GM03348 (cell line): ENCODE data around the gene SYMPK.
A peak's percentile ranks its signal among the peaks of the same experiment; 100 is the strongest.
"Not testable (repeated sequence)": the region's sequence is repeated elsewhere in the genome, so short reads cannot be mapped to it uniquely, and the experiment has no call there.

Source experiments
- DNase-seq: peaks from one replicate; pipeline ENCODE4 v3.0.0; 2012; ENCODE audit warnings: low spot score

SYMPK gene

GRCh38 chr19:45862564-45863334 is at the start of gene SYMPK:
SYMPK (minus strand) TSS chr19:45863147; CDS start chr19:45854495, 8,652 bp downstream.
- DNase-seq: peak; percentile 100

DNA sequence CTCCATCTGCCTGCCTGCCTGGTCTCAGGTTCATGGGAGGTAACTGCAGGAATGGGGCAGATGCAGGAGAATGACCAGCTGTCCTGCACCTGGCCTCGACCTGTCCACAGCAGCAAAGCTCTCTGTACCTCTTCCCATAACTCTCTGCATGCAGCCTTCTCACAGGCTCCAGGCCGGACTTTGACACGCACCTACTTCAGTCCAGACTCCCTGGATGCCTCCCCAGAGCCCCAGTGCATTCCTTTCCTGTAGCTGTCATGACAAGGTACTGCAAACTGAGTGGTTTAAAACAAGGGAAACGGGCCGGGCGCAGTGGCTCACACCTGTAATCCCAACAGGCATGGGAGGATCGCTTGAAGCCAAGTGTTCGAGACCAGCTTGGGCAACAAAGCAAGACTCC is 48.3 kb upstream of the SYMPK start:
- no peak for DNase-seq

GRCh38 chr19:45908956-45909355 is 46.0 kb upstream of the SYMPK start:
- DNase-seq: no peak

GRCh38 chr19:45906221-45906620 is 43.3 kb upstream of the SYMPK start:
- no peak for DNase-seq

DNA sequence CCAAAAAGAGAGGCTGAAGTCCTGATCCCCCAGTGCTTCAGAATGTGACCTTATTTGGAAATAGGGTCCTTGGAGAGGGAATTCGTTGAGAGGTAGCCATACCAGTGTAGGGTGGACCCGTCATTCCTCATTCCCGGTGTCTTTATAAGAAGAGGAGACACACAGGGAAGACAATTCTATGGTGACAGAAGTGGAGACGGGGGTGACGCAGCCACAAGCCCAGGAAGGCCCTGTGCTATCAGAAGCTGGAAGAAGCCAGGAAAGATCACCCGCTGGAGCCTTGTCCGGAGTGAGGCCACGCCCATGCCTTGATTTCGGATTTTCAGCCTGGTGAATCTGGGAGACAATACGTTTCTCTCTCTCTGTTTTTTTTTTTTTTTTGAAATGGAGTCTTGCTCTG is 42.1 kb upstream of the SYMPK start:
- no peak for DNase-seq

DNA sequence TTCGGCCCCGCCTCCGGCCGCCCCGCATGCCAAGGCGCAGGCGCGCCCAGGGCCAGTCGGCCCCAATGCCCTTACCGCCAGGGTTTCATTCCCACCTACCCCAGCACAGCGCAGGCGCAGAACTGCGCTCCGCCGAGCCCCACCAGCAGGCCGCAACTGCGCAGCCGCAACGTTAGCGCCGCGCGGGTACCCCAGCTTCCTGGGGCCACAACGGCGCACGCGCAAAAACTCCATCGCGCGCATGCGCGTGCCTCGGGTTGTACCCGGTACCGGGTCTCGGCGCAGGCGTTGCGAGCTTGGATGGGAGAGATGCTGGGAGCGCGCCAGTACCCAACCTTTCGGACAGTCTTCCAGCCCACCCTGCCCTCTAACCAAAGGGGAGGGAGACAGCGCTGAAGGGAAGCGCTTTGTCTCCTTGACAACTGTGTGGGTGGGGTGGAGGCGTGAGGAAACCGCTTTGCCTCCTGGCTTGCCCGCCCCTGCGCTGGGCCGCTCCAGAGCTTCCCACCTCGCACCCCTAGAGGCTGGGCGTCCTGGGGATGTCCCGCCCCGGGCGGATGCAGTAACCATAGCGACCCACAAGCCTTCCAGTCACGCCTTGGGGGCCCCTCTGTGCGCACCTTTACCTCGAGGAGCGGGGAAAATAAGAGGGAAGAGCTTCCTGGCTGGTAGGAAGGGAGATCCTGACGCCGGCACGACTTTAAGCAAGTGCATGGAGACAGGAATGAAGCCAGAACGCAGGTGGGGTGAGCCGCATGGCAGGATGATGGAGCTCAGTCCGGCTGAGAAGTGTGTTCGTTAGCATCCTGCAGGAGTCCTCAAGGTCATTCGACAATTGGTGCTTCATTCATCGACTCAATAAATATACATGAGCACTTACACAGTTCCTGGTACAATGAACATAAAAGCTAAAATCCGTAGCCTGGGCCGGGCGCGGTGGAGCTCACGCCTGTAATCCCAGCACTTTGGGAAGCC is 40.0 kb upstream of the SYMPK start:
- peak; percentile 100 for DNase-seq

DNA sequence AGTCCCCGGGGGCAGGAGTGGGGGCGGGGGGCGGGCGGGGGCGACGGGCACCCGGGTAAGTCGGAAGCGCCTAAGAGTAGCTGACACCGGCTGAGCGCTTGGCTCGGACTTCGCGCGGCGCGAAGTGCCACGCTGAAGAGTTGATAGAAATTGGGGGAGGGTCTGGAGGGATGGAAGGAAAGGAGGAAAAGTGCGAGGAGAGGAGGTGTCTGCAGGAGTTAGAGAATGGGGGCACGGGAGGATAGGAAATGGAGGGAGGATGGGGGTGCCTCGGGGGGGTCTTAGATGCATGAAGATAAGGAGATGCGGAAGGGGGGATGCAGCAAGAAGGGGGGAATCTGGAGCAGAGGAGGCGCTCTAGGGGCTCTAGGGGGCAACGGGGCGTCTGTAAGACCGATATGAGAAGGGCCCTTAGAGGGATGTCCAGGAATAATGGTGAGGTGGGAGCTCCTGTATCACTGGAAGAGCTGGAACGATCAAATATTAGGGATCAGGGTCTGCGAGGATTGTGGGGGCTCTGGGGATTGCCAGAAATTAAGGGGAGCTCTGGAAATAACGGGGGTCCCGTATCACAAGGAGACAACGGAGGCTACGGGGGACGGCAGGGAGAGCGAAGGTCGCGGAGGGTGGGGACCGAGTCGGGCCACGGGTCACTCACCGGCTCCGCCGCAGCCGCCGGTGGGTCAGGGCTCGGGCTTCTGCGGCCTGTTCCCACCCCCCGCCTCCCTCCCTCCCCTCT is 39.1 kb upstream of the SYMPK start, which contains the start of gene MYPOP:
Gene MYPOP (minus strand): TSS at position 702 of the 739 bp plus-strand sequence. CDS start 840 bp downstream, outside the sequence.
- DNase-seq: no peak

DNA sequence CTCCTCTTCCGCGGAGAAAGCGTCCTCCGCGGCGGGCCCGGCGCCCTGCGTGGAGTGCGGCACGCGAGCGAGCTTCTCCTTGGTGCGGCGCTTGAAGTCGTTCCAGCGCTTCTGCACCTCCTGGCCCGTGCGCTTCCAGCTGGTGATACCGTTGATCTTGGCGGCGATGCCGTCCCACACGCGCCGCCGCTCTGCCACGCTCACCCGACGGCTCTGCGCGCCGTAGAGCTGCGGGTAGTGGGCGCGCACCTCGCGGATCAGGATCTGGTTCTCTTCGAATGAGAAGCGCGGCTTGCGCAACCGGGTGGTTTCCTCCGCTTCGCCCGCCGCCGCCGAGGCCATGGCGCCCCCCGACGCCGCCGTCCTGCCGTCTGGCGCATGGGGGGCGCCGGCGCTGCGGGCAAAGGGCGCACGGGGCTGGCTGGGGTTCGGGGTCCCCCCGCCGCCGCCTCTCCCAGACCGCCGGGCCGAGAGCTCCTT is 38.5 kb upstream of the SYMPK start:
- peak; percentile 62 for DNase-seq

DNA sequence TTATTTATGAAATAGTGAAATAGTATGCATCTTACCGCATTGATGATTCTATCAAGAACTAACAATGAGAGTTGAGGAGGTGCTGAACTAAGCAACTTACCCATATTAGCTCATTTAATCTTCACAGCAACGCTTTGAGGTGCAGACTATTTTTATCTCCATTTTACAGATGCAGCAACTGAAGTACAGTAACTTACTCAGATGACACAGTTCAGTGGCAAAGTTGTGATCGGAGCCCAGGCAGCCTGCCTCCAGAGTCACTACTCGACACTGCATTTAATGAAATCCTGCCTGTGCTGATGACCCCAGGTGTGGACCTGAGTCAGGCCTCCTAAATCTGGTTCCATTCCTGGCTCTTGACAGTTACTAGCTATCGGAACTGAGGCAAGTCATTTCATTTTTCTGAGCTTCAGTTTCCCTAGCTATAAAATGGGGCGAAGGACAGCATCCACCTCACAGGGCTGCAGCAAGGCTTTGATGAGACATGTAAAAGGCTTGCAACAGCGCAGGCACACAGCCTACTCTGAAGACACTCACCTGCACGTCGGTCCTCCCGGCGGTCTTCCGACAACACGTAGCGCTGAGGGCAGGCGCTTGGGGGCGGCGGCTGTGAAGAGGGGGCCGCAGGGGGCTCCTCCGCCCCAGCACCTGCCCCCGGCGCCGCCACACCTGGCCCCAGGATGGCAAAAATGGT is 37.9 kb upstream of the SYMPK start:
- no peak for DNase-seq

DNA sequence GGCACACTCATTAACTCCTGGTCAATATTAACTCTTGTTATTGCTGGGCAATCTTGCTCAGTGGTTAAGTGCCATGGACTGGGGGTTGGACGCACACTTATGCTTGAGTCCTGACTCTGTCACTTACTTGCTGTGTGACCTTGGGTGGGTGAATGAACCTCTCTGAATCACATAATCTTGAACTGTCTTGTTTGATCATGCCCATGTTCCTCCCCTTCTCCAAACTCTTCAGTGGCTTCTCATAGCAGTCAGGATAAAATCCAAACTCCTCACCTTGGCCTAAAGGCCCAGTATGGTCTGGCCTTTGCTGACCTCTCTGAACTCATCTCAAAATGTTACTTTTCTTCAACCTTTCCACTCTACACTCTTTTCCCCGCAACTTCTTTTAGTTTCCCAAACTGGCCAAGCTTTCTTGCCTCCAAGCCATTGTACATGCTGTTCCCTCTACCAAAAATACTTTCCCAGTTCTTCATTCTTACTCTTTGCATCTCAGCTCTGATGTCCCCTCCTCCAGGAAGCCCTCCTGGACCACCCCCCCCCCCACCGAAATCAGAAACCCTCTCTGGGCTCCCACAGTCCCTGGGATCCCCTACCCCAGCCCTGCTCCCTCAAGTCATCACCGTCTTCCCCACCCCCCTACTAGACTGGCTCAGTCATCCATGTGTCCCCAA is 37.1 kb upstream of the SYMPK start:
- DNase-seq: no peak

- no peak for DNase-seq
Observed at GRCh38 chr19:45899253-45899652, 36.3 kb upstream of the SYMPK start.

- no peak for DNase-seq
Observed at GRCh38 chr19:45897261-45897812, 34.4 kb upstream of the SYMPK start.

DNA sequence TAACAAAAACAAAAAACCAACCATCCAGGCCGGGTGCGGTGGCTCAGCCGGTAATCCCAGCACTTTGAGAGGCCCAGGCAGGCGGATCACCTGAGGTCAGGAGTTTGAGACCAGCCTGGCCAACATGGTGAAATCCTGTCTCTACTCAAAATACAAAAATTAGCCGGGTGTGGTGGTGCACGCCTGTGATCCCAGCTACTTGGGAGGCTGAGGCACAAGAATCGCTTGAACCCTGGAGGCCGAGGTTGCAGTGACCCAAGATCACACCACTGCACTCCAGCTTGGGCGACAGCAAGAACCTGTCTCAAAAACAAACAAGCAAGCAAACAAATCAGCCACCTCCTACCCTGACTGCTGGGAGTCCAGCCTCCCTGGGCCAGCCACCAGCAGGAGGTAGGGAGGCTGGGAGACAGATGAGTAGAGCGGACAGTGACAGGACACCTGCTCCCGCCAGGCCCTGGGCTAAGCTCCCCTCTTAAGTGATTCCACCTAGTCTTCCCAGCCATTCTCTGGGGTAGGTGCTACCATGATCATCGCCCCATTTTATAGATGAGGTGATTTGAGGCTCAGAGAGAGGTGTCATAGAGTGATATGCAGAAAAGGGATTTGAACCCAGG is 33.1 kb upstream of the SYMPK start:
- DNase-seq: not testable (repeated sequence)

GRCh38 chr19:45895519-45895972 is 32.6 kb upstream of the SYMPK start:
- no peak for DNase-seq

DNA sequence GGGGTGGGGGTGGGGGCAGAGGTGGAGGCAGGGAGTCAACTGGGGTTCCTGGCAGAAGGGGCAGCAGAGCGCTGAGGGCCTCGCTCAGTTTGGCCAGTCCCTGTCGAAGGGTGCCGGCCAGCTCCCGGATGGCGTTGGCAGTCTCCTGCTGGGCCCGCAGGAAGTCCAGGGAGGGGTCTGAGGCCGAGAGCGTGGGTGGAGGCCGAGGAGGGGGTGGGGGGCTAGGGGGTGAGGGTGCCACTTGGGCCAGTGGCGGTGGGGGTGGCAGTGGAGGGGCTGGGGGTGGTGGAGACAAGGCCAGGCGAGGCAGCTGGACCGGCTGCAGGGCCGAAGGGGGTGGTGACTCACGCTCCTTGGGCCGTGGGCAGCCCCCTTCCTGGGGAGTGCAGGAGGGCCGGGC is 27.9 kb upstream of the SYMPK start:
- no peak for DNase-seq

GRCh38 chr19:45889210-45889885 is 26.4 kb upstream of the SYMPK start:
- no peak for DNase-seq

DNA sequence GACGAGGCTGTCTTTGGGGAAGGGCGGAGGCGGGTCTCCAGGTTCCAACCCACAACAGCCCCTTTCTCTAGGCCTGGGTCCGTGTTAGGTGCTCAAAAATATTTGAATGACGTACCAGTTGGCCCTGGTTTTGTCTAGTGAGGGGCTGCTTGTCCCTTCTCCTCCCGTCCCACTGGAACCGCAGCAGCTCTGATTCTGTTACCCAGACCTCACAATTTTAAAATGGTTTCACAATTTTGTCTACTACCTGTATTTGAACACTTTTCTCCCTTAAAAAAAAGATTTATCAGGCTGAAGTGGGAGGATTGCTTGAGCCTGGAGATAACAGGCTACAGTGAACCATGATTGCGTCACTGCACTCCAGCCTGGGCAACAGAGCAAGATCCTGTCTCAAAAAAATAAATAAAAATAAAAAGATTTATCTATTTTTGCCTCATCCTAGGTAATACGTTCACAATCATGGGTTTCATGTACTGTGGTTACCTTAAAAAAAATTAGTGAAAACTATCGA is 24.3 kb upstream of the SYMPK start:
- DNase-seq: no peak

- DNase-seq: peak; percentile 94
Observed at GRCh38 chr19:45886427-45887199, 23.7 kb upstream of the SYMPK start.
